ENCODE measurements around the gene HPSE2. TPM values are rescaled to one million over a fixed set of nuclear protein-coding genes. Genes with fewer than 3 reads are reported as not detected.

The HPSE2 gene
- total and polyA plus RNA-seq, 2 of the 8 experiments (the other 6 are each of a cell fraction or from before 2014, with no cell fraction given) = 0.41 to 0.58 TPM

- DNase-seq (ENCODE audit: low read depth in 1 of 2, low spot score in 2 of 2) (no peak), FAIRE-seq (no peak)
- WGBS, 2 experiments (ENCODE audit: extremely low coverage in 1 of 2, insufficient coverage in 1 of 2, insufficient read length in 1 of 2, insufficient replicate concordance in 2 of 2, low coverage in 1 of 2, low lambda C conversion rate in 2 of 2, missing lambda C conversion rate in 1 of 2) = 96% methylated on average over 3 of the region's 3 CpGs; no CpG with 5 or more reads in 1 of the 2 experiments
- no peaks in the 10 kb centered on the region for H3K27me3 ChIP-seq (replicated peaks in 1 of 4; ENCODE audit: control insufficient read depth in 3 of 4, extremely low read depth in 1 of 4, insufficient read depth in 3 of 4, low read length in 3 of 4)
- POLR2A ChIA-PET (ENCODE audit: partially characterized antibody) = no interaction called here
- no peak overlapping the region for H3K27ac ChIP-seq (ENCODE audit: low read depth, low read length)
- H2AFZ ChIP-seq (ENCODE audit: low read length) = no peak overlapping the region
- no peaks in the 10 kb centered on the region for H3K79me1 ChIP-seq (ENCODE audit: low read depth, low read length)
- no peak overlapping the region for H2BK120ac ChIP-seq (replicated peaks; ENCODE audit: low read depth, low read length)
- no peak overlapping the region for H3K23ac ChIP-seq (ENCODE audit: insufficient read length)
- H3K79me2 ChIP-seq (ENCODE audit: control insufficient read depth in 1 of 2, insufficient read depth in 2 of 2, low read length in 2 of 2) = no peaks in the 10 kb centered on the region
- no peak overlapping the region for H3K56ac ChIP-seq (replicated peaks; ENCODE audit: insufficient read length, low read depth, low read length)
- no peak overlapping the region for H3K9ac ChIP-seq (replicated peaks in 1 of 4; ENCODE audit: extremely low read depth in 1 of 4, low read depth in 3 of 4, low read length in 3 of 4)
- H4K5ac ChIP-seq (ENCODE audit: insufficient read length, low read depth, low read length) = no peak overlapping the region
- H2BK5ac ChIP-seq (ENCODE audit: low read depth, low read length) = no peak overlapping the region
- no peak overlapping the region for H3K4me3 ChIP-seq (ENCODE audit: extremely low read depth in 1 of 4, insufficient read depth in 2 of 4, low read depth in 3 of 4, low read length in 4 of 4)
- H3K4me2 ChIP-seq (ENCODE audit: insufficient read depth in 1 of 2, low read depth in 2 of 2, low read length in 2 of 2) = no peak overlapping the region
- H3K4me1 ChIP-seq (replicated peaks in 1 of 4; ENCODE audit: control insufficient read depth in 3 of 4, insufficient read depth in 4 of 4, low read length in 3 of 4) = no peaks in the 10 kb centered on the region
- no peak for TF ChIP-seq JUN (IDR thresholded peaks at IDR 0.05; ENCODE audit: low read depth, low read length)
- CTCF ChIA-PET (ENCODE audit: partially characterized antibody) = interaction anchor here (0.6 to 2.6 kb wide), 2 partner anchors 30 to 373 kb away, joined by 3 to 8 read pairs; no protein-coding TSS in a partner anchor
- H3K18ac ChIP-seq (ENCODE audit: extremely low read depth, low read length) = no peak overlapping the region
- no peaks in the 10 kb centered on the region for H3K36me3 ChIP-seq (ENCODE audit: control insufficient read depth in 2 of 4, insufficient read depth in 4 of 4, low read length in 3 of 4)
- H3K9me3 ChIP-seq (ENCODE audit: insufficient read depth in 2 of 2, low read depth in 1 of 2, low read length in 1 of 2) = no peaks in the 10 kb centered on the region
- H2AK5ac ChIP-seq (ENCODE audit: low read depth, low read length) = no peak overlapping the region
- H3K14ac ChIP-seq (ENCODE audit: insufficient read length) = no peak overlapping the region
- no peak overlapping the region for H2BK12ac ChIP-seq (ENCODE audit: low read depth, low read length)
- no peak overlapping the region for H4K91ac ChIP-seq (replicated peaks; ENCODE audit: insufficient read length, low read length)
- H2BK15ac ChIP-seq (ENCODE audit: low read length) = no peak overlapping the region
- H2BK20ac ChIP-seq (ENCODE audit: low read length) = no peak overlapping the region
- no peaks in the 10 kb centered on the region for H3K23me2 ChIP-seq (ENCODE audit: low read depth, low read length)
- no peaks in the 10 kb centered on the region for H4K20me1 ChIP-seq (replicated peaks in 1 of 2; ENCODE audit: control insufficient read depth in 1 of 2, insufficient read depth in 2 of 2, low read length in 2 of 2)
- no peak overlapping the region for H4K8ac ChIP-seq (ENCODE audit: extremely low read depth, insufficient read depth, low read length)
- H3K4ac ChIP-seq (replicated peaks; ENCODE audit: insufficient read length, low read depth, low read length) = no peak overlapping the region
Measured at GRCh38 chr10:98778277-98778759, 457.3 kb downstream of the HPSE2 start.

Measured in H1 (cell line).